HG03039 (cell line): ENCODE results near the gene SEC23A.

Source experiments
- ATAC-seq: cut with Tn5 transposase; IDR thresholded peaks from one replicate; pipeline ENCODE4 v1.9.1; 2021; ENCODE audit warnings: mild to moderate bottlenecking, moderate library complexity; ENCODE audit not compliant: unreplicated experiment

SEC23A gene

DNA sequence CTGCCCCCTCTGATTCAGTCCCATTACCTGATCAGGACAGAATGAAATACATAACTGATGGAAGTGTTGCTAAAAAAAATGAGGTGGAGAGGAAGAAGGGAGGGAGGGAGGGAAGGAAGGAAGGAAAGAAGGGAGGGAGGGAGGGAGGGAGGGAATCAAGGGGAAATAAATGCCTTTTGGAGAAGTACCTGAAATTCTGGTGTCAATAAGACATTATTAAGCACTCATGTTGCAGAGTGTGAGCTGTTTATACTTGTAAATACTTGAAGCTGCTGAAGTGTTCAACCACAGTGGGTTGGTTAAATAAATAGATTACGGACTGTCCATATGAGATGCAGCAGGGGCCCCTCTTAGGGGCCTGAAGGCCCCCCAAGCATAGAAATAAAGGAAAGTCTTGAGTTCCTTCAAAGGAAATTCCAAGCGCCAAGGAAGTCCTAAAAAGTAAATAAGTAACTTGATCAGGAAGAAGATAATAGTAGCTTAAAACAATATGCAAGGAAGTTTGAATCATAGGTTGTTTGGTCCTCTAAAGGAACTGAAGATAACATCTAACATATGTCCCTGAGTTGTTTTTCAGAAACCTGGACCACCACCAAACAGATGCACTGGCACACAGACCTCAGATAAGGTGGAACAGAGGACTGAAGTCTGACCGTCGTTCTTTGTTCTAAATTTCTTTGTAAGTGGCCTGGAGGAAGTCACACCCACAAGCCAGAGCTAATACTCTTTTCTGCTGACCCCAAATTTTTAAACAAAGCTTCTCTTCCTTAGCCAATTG lies 110.8 kb downstream of the SEC23A start:
- no peak for ATAC-seq

DNA sequence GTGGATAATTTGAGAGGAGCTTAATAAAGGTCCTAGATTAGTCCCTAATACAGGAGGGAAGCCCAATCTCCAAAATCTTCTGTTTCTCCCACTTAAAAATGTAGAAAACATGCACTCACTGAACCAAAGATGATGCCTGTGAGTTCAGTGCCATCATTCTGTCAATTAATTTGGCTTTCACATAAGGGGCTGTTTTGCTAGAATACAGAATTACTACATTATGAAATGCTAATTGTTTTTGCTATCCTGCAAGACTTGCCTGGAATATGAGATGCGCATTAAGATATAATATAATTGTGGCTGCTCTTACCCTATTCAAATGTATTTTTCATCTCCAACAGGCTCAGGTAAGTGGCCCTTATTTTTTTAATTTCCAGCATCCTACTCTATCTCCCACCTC lies 111.7 kb downstream of the SEC23A start:
- ATAC-seq = no peak

DNA sequence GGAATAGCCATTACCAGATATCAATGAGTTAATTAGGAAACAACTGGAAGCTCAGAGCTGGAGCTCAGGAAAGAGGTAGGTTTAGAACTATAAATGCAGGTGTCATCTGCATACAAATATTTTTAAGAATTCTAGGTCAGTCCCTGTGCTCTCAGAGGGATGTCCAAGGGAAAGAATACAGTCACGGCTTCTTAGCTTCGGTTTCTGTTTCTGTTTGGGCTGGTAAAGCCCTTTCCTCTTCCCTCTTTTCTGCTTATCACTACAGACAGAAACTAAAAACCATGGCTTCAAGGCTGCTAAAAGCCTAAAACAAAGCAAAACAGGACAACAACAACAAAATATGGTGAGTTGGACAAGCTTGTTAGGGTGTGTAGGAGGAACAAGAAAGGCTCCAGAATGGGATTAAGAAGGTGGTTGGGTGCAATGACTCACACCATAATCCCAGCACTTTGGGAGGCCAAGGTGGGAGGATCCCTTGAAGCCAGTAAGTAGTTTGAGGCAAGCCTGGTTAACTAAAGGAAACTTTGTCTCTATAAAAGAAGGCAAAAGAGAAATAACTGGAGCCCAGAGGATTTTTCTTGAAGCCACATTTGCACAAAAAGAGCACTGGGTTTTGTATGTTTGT lies 113.0 kb downstream of the SEC23A start:
- ATAC-seq = peak; percentile 83

- ATAC-seq = no peak
These were observed 115.3 kb downstream of the SEC23A start for GRCh38 chr14:38987781-38988180.

DNA sequence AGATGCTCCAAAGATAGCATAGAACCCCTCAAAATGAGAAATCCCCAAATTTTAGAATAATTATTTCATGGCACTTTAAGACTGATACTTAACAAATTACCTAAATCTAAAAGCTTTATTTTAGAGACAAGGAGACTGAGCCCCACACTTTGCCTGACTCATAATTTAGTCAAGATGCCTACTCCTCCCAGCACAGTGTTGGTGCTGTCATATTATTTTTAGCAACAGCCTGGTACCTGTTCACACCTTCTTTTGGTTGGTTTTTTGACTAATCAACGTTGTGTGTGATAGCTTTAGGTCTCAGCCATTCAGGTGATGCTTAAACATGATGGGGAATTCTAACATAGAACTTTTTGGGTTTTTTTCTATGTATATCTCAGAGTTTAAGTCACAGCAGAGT lies 120.2 kb downstream of the SEC23A start:
- ATAC-seq = no peak

- no peak for ATAC-seq
These were observed 120.8 kb downstream of the SEC23A start for GRCh38 chr14:38982278-38982677.
